Mammary epithelial cell (primary cell): ENCODE measurements around the gene ROBO3.

ENCODE experiments used
- EZH2 ChIP-seq: IDR thresholded peaks from 2 replicates; pipeline ENCODE4 v1.6.1; 2012; ENCODE audit warnings: low read length, inconsistent platforms, borderline replicate concordance
- TF ChIP-seq, protein P1 (sequence below), 2 donors: IDR thresholded peaks in 1 of 2; conservative IDR thresholded peaks in 1 of 2; 2 replicates each; pipeline ENCODE4 v1.5.1; 2011 to 2012; ENCODE audit warnings: inconsistent platforms in 2 of 2, low read length in 2 of 2, mild to moderate bottlenecking in 2 of 2, control low read depth in 1 of 2, low read depth in 1 of 2; ENCODE audit not compliant: insufficient read depth in 1 of 2; ENCODE audit errors: extremely low read depth in 1 of 2

DNA sequence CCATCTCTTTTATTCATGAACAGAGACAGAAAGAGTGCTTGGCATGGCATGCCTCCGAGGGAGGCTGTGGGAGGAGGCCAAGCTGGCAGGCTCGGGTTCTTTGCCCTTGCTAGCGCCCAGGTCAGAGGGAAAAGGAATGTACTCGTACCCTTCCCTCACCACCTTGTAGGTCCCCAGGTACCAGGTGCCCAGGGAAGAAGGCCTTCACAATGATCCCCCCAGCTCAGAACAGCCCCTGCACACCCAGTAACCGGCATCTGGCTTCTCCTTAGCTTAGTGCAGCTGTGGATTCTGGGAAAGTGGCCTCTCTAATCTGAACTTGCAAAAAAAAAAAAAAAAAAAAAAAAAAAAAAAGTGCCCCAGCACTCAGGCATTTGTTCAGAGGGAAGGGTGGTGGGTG is 55.1 kb downstream of the ROBO3 start:
- TF ChIP-seq, protein P1, sequence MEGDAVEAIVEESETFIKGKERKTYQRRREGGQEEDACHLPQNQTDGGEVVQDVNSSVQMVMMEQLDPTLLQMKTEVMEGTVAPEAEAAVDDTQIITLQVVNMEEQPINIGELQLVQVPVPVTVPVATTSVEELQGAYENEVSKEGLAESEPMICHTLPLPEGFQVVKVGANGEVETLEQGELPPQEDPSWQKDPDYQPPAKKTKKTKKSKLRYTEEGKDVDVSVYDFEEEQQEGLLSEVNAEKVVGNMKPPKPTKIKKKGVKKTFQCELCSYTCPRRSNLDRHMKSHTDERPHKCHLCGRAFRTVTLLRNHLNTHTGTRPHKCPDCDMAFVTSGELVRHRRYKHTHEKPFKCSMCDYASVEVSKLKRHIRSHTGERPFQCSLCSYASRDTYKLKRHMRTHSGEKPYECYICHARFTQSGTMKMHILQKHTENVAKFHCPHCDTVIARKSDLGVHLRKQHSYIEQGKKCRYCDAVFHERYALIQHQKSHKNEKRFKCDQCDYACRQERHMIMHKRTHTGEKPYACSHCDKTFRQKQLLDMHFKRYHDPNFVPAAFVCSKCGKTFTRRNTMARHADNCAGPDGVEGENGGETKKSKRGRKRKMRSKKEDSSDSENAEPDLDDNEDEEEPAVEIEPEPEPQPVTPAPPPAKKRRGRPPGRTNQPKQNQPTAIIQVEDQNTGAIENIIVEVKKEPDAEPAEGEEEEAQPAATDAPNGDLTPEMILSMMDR (conservative IDR thresholded peaks at IDR 0.05 in 1 of 2, IDR thresholded peaks at IDR 0.05 in 1 of 2; ENCODE audit: extremely low read depth in 1 of 2, insufficient read depth in 1 of 2, low read depth in 1 of 2, low read length in 2 of 2): no peak
- TF ChIP-seq EZH2: no peak
